Rectal smooth muscle tissue (tissue), 1 donor: ENCODE results near the gene CYTH4.
"Not testable (repeated sequence)": the region's sequence is repeated elsewhere in the genome, so short reads cannot be mapped to it uniquely, and the experiment has no call there.

ENCODE experiments used
- H3K27ac ChIP-seq: one replicate; pipeline ENCODE4 v1.7.0; 2013; ENCODE audit warnings: low read depth, low read length, inconsistent platforms
- H3K27me3 ChIP-seq: one replicate; pipeline ENCODE4 v1.7.0; 2013; ENCODE audit warnings: low read length; ENCODE audit not compliant: control insufficient read depth, insufficient read depth
- H3K36me3 ChIP-seq: one replicate; pipeline ENCODE4 v1.7.0; 2013; ENCODE audit warnings: low read length; ENCODE audit not compliant: control insufficient read depth, insufficient read depth
- H3K4me1 ChIP-seq: one replicate; pipeline ENCODE4 v1.7.0; 2013; ENCODE audit warnings: low read length; ENCODE audit not compliant: control insufficient read depth, insufficient read depth
- H3K4me3 ChIP-seq: one replicate; pipeline ENCODE4 v1.7.0; 2013; ENCODE audit warnings: low read length
- H3K9ac ChIP-seq: one replicate; pipeline ENCODE4 v1.7.0; 2013; ENCODE audit warnings: low read length

CYTH4 gene

GRCh38 chr22:37328017-37328416 lies 45.7 kb downstream of the CYTH4 start:
- H3K27me3 ChIP-seq: peaks cover 31% of the 10 kb centered on the region
- H3K27ac ChIP-seq: no peak overlapping the region
- no peaks in the 10 kb centered on the region for H3K4me1 ChIP-seq
- H3K9ac ChIP-seq: no peak overlapping the region
- H3K4me3 ChIP-seq: no peak overlapping the region
- no peaks in the 10 kb centered on the region for H3K36me3 ChIP-seq

- H3K4me3 ChIP-seq, H3K36me3 ChIP-seq, H3K4me1 ChIP-seq, H3K27ac ChIP-seq, H3K9ac ChIP-seq: not testable (repeated sequence)
- peaks cover 32% of the 10 kb centered on the region for H3K27me3 ChIP-seq
Observed at GRCh38 chr22:37328538-37329237, 46.4 kb downstream of the CYTH4 start.

GRCh38 chr22:37329238-37330140 lies 47.2 kb downstream of the CYTH4 start:
- Histone ChIP-seq H3K9ac (no peak overlapping the region), H3K36me3 (no peaks in the 10 kb centered on the region), H3K27me3 (peaks cover 32% of the 10 kb centered on the region), H3K4me1 (no peaks in the 10 kb centered on the region), H3K27ac (no peak overlapping the region), H3K4me3 (no peak overlapping the region)

- no peaks in the 10 kb centered on the region for H3K4me1 ChIP-seq
- peaks cover 36% of the 10 kb centered on the region for H3K27me3 ChIP-seq
- H3K9ac ChIP-seq: no peak overlapping the region
- no peak overlapping the region for H3K27ac ChIP-seq
- H3K36me3 ChIP-seq: no peaks in the 10 kb centered on the region
- no peak overlapping the region for H3K4me3 ChIP-seq
Observed at GRCh38 chr22:37330200-37331033, 48.1 kb downstream of the CYTH4 start.

GRCh38 chr22:37331034-37331428 lies 48.7 kb downstream of the CYTH4 start:
- H3K4me1 ChIP-seq: no peaks in the 10 kb centered on the region
- no peaks in the 10 kb centered on the region for H3K36me3 ChIP-seq
- peaks cover 37% of the 10 kb centered on the region for H3K27me3 ChIP-seq
- H3K4me3 ChIP-seq: no peak overlapping the region
- no peak overlapping the region for H3K27ac ChIP-seq
- no peak overlapping the region for H3K9ac ChIP-seq

GRCh38 chr22:37331856-37332536 lies 49.7 kb downstream of the CYTH4 start:
- H3K27me3 ChIP-seq: peaks cover 38% of the 10 kb centered on the region
- H3K9ac ChIP-seq: no peak overlapping the region
- H3K27ac ChIP-seq: no peak overlapping the region

GRCh38 chr22:37333724-37334460 lies 51.6 kb downstream of the CYTH4 start:
- no peaks in the 10 kb centered on the region for H3K36me3 ChIP-seq
- H3K4me3 ChIP-seq: no peak overlapping the region
- H3K9ac ChIP-seq: no peak overlapping the region
- no peak overlapping the region for H3K27ac ChIP-seq
- H3K4me1 ChIP-seq: no peaks in the 10 kb centered on the region
- peaks cover 40% of the 10 kb centered on the region for H3K27me3 ChIP-seq

More at GRCh38 chr22:37331856-37332536, 49.7 kb downstream of the CYTH4 start:
- Histone ChIP-seq H3K4me1 (no peaks in the 10 kb centered on the region), H3K36me3 (no peaks in the 10 kb centered on the region), H3K4me3 (no peak overlapping the region)

GRCh38 chr22:37334461-37334858 lies 52.2 kb downstream of the CYTH4 start:
- Histone ChIP-seq H3K36me3 (no peaks in the 10 kb centered on the region), H3K4me3 (no peak overlapping the region), H3K4me1 (no peaks in the 10 kb centered on the region), H3K27ac (no peak overlapping the region), H3K9ac (no peak overlapping the region), H3K27me3 (peaks cover 40% of the 10 kb centered on the region)

GRCh38 chr22:37334859-37335805 lies 52.8 kb downstream of the CYTH4 start:
- H3K36me3 ChIP-seq: no peaks in the 10 kb centered on the region
- H3K9ac ChIP-seq: no peak overlapping the region
- no peak overlapping the region for H3K4me3 ChIP-seq
- no peaks in the 10 kb centered on the region for H3K4me1 ChIP-seq
- H3K27me3 ChIP-seq: peaks cover 34% of the 10 kb centered on the region
- no peak overlapping the region for H3K27ac ChIP-seq

- Histone ChIP-seq H3K4me1 (no peaks in the 10 kb centered on the region), H3K27ac (no peak overlapping the region), H3K27me3 (peaks cover 33% of the 10 kb centered on the region), H3K9ac (no peak overlapping the region), H3K36me3 (no peaks in the 10 kb centered on the region), H3K4me3 (no peak overlapping the region)
Observed at GRCh38 chr22:37335806-37336199, 53.5 kb downstream of the CYTH4 start.
